Neural progenitor cell (in vitro differentiated cells): ENCODE measurements around the gene CELSR2. TPM values are rescaled to one million over a fixed set of nuclear protein-coding genes. Genes with fewer than 3 reads are reported as not detected.

Experiments used
- DNase-seq: peaks from one replicate; pipeline ENCODE4 v3.0.0-alpha.2; 2016; ENCODE audit warnings: low spot score
- H2AFZ ChIP-seq: fragments of 200-600 bp; sonication (generic); replicated peaks from 2 replicates; pipeline ENCODE4 v1.6.1; 2016; ENCODE audit warnings: antibody characterized with exemption
- H3F3A ChIP-seq: fragments of 200-600 bp; sonication (generic); 2 replicates; pipeline ENCODE4 v1.6.1; 2016; ENCODE audit warnings: antibody characterized with exemption, low read depth
- H3K27ac ChIP-seq: fragments of 200-600 bp; sonication (generic); 2 replicates; pipeline ENCODE4 v1.5.1; 2016; ENCODE audit warnings: mild to moderate bottlenecking
- H3K27me3 ChIP-seq: fragments of 200-600 bp; sonication (generic); 2 replicates; pipeline ENCODE4 v1.6.1; 2016; ENCODE audit warnings: mild to moderate bottlenecking, moderate library complexity
- H3K36me3 ChIP-seq: fragments of 200-600 bp; sonication (generic); 2 replicates; pipeline ENCODE4 v1.5.1; 2016
- H3K4me1 ChIP-seq: fragments of 200-600 bp; sonication (generic); 2 replicates; pipeline ENCODE4 v1.6.1; 2016; ENCODE audit warnings: mixed run types
- H3K4me2 ChIP-seq: fragments of 200-600 bp; sonication (generic); 2 replicates; pipeline ENCODE4 v1.6.1; 2016
- H3K4me3 ChIP-seq: fragments of 200-600 bp; sonication (generic); 2 replicates; pipeline ENCODE4 v1.5.1; 2016
- H3K79me2 ChIP-seq: fragments of 200-600 bp; sonication (generic); 2 replicates; pipeline ENCODE4 v1.6.1; 2016; ENCODE audit warnings: low read depth
- H3K9ac ChIP-seq: fragments of 200-600 bp; sonication (generic); 2 replicates; pipeline ENCODE4 v1.6.1; 2016
- H3K9me3 ChIP-seq: fragments of 200-600 bp; sonication (generic); 2 replicates; pipeline ENCODE4 v1.5.1; 2016; ENCODE audit warnings: low read depth
- H4K20me1 ChIP-seq: fragments of 200-600 bp; sonication (generic); 2 replicates; pipeline ENCODE4 v1.6.1; 2016; ENCODE audit warnings: low read depth
- H3K27ac Mint-ChIP-seq: 3 replicates; pipeline ENCODE4 v1.8.0; 2021; ENCODE audit warnings: mixed read lengths
- H3K27me3 Mint-ChIP-seq: 2 replicates; pipeline ENCODE4 v1.8.0; 2022; ENCODE audit warnings: low read depth, mild to moderate bottlenecking, inconsistent platforms, moderate library complexity, mixed read lengths; ENCODE audit not compliant: insufficient read depth
- H3K36me3 Mint-ChIP-seq: 3 replicates; pipeline ENCODE4 v1.8.0; 2021; ENCODE audit warnings: mixed read lengths
- H3K4me1 Mint-ChIP-seq: 3 replicates; pipeline ENCODE4 v1.8.0; 2021; ENCODE audit warnings: mixed read lengths
- H3K4me3 Mint-ChIP-seq: 3 replicates; pipeline ENCODE4 v1.8.0; 2021; ENCODE audit warnings: mild to moderate bottlenecking, moderate library complexity, mixed read lengths
- H3K9me3 Mint-ChIP-seq: 3 replicates; pipeline ENCODE4 v1.8.0; 2020; ENCODE audit warnings: mixed read lengths
- EZH2 ChIP-seq: fragments of 200-600 bp; sonication (generic); IDR thresholded peaks from 2 replicates; pipeline ENCODE4 v1.6.1; 2017; ENCODE audit warnings: antibody characterized with exemption, mild to moderate bottlenecking, moderate library complexity
- EZH2phosphoT487 ChIP-seq: fragments of 200-600 bp; sonication (generic); IDR thresholded peaks from 2 replicates; pipeline ENCODE4 v1.6.1; 2017; ENCODE audit warnings: antibody characterized with exemption
- total RNA-seq: library from RNA; depleted of rRNA; stranded (reverse); fragments of >200 nt; gene quantifications from 2 replicates; pipeline ENCODE4 v1.2.3, GENCODE V29; 2015; ENCODE audit warnings: low replicate concordance
- TF ChIP-seq, protein P1 (sequence below): fragments of 200-600 bp; sonication (generic); IDR thresholded peaks from 2 replicates; pipeline ENCODE4 v1.5.1; 2017; ENCODE audit warnings: antibody characterized with exemption, mild to moderate bottlenecking

CELSR2 gene
- total RNA-seq, 1 donor from 2014 or later: 11.1 TPM

DNA sequence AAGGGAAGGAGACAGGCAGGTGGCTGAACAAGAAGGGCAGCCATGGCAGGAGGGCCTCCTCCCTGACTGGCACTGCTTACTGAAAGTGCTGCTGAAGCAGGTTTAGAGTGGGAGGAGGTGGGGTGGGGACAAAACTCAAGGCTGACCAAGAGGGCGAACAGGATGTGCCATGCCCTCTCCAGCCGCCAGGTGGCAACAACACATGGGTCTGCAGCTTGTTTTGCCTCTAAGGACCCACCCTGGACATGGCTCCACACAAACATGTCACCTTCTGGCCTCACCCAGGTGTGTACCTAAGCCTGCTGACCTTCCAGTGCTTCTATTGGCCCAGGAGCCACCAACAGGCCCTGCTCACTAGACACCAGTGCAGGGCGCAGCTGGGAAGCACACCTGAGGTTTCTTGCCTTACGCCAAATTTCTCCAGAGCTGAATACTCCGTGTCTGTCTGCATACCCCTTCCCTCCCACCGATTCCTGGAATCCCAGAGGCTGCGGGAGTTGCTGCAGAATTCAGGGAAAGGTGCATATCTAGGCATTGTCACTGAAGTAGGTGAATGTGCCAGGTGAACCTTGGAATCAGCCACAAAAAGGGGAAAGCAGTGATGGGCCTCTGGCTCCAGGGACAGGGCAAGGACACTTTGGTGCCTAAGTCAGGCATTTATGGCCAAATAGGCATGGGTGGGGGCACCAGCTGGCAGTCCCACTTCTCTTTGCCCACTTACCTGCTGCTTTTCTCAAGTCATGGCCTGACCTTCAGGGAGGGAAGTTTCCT, 28.3 kb downstream of the CELSR2 start:
- TF ChIP-seq EZH2phosphoT487 (no peak), EZH2 (no peak)
- TF ChIP-seq, protein P1, sequence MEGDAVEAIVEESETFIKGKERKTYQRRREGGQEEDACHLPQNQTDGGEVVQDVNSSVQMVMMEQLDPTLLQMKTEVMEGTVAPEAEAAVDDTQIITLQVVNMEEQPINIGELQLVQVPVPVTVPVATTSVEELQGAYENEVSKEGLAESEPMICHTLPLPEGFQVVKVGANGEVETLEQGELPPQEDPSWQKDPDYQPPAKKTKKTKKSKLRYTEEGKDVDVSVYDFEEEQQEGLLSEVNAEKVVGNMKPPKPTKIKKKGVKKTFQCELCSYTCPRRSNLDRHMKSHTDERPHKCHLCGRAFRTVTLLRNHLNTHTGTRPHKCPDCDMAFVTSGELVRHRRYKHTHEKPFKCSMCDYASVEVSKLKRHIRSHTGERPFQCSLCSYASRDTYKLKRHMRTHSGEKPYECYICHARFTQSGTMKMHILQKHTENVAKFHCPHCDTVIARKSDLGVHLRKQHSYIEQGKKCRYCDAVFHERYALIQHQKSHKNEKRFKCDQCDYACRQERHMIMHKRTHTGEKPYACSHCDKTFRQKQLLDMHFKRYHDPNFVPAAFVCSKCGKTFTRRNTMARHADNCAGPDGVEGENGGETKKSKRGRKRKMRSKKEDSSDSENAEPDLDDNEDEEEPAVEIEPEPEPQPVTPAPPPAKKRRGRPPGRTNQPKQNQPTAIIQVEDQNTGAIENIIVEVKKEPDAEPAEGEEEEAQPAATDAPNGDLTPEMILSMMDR: peak; percentile 83
- Histone ChIP-seq H3K4me1 (peaks cover 14% of the 10 kb centered on the region), H3K27me3 (no peaks in the 10 kb centered on the region), H3K4me3 (no peak overlapping the region), H3K27ac (no peak overlapping the region), H3K9me3 (no peaks in the 10 kb centered on the region), H3K79me2 (peaks cover 25% of the 10 kb centered on the region), H3K36me3 (no peaks in the 10 kb centered on the region), H2AFZ (no peak overlapping the region), H3K9ac (no peak overlapping the region), H3K4me2 (no peak overlapping the region), H3F3A (peaks cover 26% of the 10 kb centered on the region), H4K20me1 (peaks cover 14% of the 10 kb centered on the region)
- H3K27ac Mint-ChIP-seq: peak overlapping the region; percentile 72
- H3K27me3 Mint-ChIP-seq: no peaks in the 10 kb centered on the region
- peaks cover 16% of the 10 kb centered on the region for H3K36me3 Mint-ChIP-seq
- H3K9me3 Mint-ChIP-seq: no peaks in the 10 kb centered on the region
- H3K4me1 Mint-ChIP-seq: peaks cover 41% of the 10 kb centered on the region
- no peak overlapping the region for H3K4me3 Mint-ChIP-seq
- DNase-seq: peak; percentile 82

DNA sequence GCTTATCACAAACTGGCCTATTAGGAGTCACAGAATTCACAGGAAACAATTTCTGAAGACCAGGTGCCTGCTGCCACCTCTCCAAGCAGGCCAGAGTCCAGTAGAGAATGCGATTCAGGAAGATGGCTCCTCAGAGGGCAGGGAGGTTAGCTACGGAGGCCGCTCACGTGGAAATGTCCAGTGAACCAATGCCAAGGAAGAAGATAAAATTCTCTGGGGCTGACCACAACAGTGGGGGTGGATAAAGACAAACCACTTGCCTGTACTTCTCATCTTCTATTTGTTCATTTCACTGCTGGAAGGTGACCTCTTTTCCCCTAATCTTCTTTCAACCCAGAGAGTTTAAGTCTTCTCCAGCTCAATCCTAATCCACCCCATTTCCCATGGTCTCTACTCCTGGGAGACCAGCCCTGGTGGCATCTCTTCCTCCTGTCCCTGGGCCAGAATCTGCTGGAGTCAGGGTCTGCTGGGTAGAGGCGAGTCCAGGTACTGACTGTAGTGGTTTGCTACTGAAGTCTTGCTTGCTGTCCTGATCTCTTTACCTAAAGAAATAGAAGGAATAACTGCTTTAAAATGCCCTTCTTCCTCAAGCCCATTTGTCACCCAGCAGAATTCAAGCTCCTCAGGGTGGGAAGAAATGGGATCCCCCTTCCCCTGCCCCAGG, 30.4 kb downstream of the CELSR2 start:
- TF ChIP-seq EZH2phosphoT487: no peak
- no peak for TF ChIP-seq EZH2
- TF ChIP-seq, protein P1: no peak
- Histone ChIP-seq H3K9ac (no peak overlapping the region), H3K36me3 (no peaks in the 10 kb centered on the region), H4K20me1 (peaks cover 14% of the 10 kb centered on the region), H3K4me3 (no peak overlapping the region), H3K4me2 (no peak overlapping the region), H3K9me3 (no peaks in the 10 kb centered on the region), H3K79me2 (peaks cover 27% of the 10 kb centered on the region), H3K27ac (no peak overlapping the region), H2AFZ (no peak overlapping the region), H3K4me1 (peaks cover 17% of the 10 kb centered on the region), H3K27me3 (no peaks in the 10 kb centered on the region), H3F3A (peaks cover 39% of the 10 kb centered on the region)
- DNase-seq: no peak
- no peaks in the 10 kb centered on the region for H3K9me3 Mint-ChIP-seq
- peak overlapping the region; percentile 52 for H3K4me3 Mint-ChIP-seq
- H3K4me1 Mint-ChIP-seq: peaks cover 49% of the 10 kb centered on the region
- H3K36me3 Mint-ChIP-seq: peaks cover 13% of the 10 kb centered on the region
- no peaks in the 10 kb centered on the region for H3K27me3 Mint-ChIP-seq
- peak overlapping the region; percentile 85 for H3K27ac Mint-ChIP-seq

DNA sequence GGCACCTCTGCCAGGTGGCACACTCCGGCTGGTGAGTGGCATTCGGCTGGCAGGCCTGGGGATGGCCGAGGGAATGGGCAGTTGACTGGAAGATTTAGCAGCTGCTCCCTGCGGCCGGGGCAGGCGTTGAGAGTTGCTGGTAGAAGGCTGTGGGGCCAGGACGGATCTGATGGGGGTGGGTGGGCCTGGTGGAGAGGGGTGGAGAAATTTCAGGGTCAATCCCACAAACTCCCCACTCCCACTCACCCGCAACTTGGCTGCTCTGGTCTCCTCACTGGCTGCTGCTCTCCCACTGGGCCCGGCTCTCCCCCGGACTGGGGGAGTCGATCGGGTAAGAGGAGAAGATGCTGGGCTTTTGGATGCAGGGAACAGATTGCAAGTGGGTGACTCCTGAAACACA, 31.5 kb downstream of the CELSR2 start:
- H3K27ac ChIP-seq: no peak overlapping the region
- no peak overlapping the region for H2AFZ ChIP-seq
- Mint-ChIP-seq H3K36me3 (peaks cover 13% of the 10 kb centered on the region), H3K27ac (no peak overlapping the region), H3K4me1 (peaks cover 41% of the 10 kb centered on the region), H3K27me3 (no peaks in the 10 kb centered on the region), H3K4me3 (peak overlapping the region; percentile 100), H3K9me3 (no peaks in the 10 kb centered on the region)
- no peaks in the 10 kb centered on the region for H3K36me3 ChIP-seq
- no peaks in the 10 kb centered on the region for H3K9me3 ChIP-seq
- peaks cover 17% of the 10 kb centered on the region for H3K4me1 ChIP-seq
- peaks cover 14% of the 10 kb centered on the region for H4K20me1 ChIP-seq
- no peak overlapping the region for H3K9ac ChIP-seq
- H3K79me2 ChIP-seq: peaks cover 27% of the 10 kb centered on the region
- no peak for TF ChIP-seq EZH2
- TF ChIP-seq EZH2phosphoT487: no peak
- TF ChIP-seq, protein P1: no peak
- no peaks in the 10 kb centered on the region for H3K27me3 ChIP-seq
- H3F3A ChIP-seq: peaks cover 39% of the 10 kb centered on the region
- no peak for DNase-seq
- H3K4me3 ChIP-seq: no peak overlapping the region
- H3K4me2 ChIP-seq: peak overlapping the region; percentile 94
